ENCODE measurements around the gene MIEN1. TPM values are rescaled to one million over a fixed set of nuclear protein-coding genes. Genes with fewer than 3 reads are reported as not detected.

Gene MIEN1
- total and polyA plus RNA-seq, 2 of the 13 experiments (the other 11 are each of a cell fraction or from before 2014, with no cell fraction given) = 40.6 to 56.6 TPM

DNA sequence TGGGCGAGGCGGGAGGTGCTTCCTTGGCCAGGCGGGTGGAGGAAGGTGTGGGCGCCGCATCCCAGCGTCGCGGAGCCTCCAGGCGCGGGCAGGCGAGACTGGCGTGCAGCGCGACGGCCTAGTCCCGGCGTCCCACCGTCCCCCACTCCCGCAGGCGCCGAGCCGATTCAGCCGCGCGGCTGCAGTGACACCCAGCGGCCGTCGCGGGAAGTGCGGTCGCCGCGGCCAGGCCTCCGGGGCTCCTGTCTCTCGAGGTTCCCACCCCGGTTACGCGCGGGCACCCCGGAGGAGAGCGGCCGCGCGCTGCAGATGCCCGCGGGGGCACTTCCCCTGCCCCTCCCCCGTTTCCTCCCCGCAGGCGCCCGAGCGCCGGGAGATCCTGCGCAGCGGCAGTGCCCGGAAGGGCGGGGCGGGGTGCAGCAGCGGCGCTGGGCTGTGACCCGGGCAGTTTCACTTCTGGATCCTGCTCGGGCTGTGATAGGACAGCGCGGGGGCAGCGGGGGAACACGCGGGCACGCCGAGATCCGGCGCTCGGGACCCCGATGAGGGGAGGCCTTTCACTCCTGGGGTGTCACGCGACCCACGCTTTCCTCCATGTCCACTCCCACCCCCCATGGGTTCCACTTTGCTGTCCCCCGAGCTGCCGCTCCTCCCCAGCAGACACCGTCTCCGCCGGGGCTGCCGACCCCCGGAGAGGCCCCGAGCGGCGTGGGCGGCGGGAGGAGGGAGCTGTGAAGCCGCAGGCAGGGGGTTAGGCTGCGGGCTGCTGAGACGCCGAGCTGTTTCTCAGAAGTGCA is 24.0 kb upstream of the MIEN1 start (continued):
- TF ChIP-seq NCOA2 (CRISPR knock-in tag; IDR thresholded peaks at IDR 0.05) (no peak; the same call in 1 of the 2 replicates), CBX2 (IDR thresholded peaks at IDR 0.05; ENCODE audit: low read depth, low read length) (no peak), CBX2 (CRISPR knock-in tag; IDR thresholded peaks at IDR 0.05; ENCODE audit: low read depth) (peak; percentile 76; the same call in 1 of the 2 replicates), CAMTA2 (CRISPR knock-in tag; IDR thresholded peaks at IDR 0.05; ENCODE audit: borderline replicate concordance) (no peak), SALL1 (CRISPR knock-in tag; IDR thresholded peaks at IDR 0.05) (peak; percentile 92), ZNF619 (CRISPR knock-in tag; IDR thresholded peaks at IDR 0.05) (peak; percentile 84; the same call in 1 of the 2 replicates), ZNF777 (CRISPR knock-in tag; IDR thresholded peaks at IDR 0.05) (peak; percentile 98; the same call in 1 of the 2 replicates), ZNF138 (CRISPR knock-in tag; IDR thresholded peaks at IDR 0.05; ENCODE audit: low read depth) (peak; percentile 88), ZNF24 (IDR thresholded peaks at IDR 0.05) (no peak; the same call in 1 of the 2 replicates), ZNF530 (CRISPR knock-in tag; IDR thresholded peaks at IDR 0.05; ENCODE audit: low read depth) (0 out of 2 replicates have a peak, but pooled peaks have one; percentile 33), ZNF367 (CRISPR knock-in tag; IDR thresholded peaks at IDR 0.05; ENCODE audit: borderline replicate concordance) (peak; percentile 39; the same call in 1 of the 2 replicates), KDM1A (CRISPR knock-in tag; IDR thresholded peaks at IDR 0.05) (peak; percentile 10; the same call in 1 of the 2 replicates), RFXAP (CRISPR knock-in tag; IDR thresholded peaks at IDR 0.05; ENCODE audit: borderline replicate concordance) (peak; percentile 91; the same call in 1 of the 2 replicates), ZNF674 (CRISPR knock-in tag; IDR thresholded peaks at IDR 0.05; ENCODE audit: low read depth) (0 out of 2 replicates have a peak, but pooled peaks have one; percentile 83), JUND (CRISPR knock-in tag; IDR thresholded peaks at IDR 0.05) (peak; percentile 62), SIX4 (CRISPR knock-in tag; IDR thresholded peaks at IDR 0.05) (peak; percentile 14; the same call in 1 of the 2 replicates), ERF (CRISPR knock-in tag; IDR thresholded peaks at IDR 0.05) (peak; percentile 95), RXRB (CRISPR knock-in tag; IDR thresholded peaks at IDR 0.05; ENCODE audit: borderline replicate concordance) (peak; percentile 59), KLF12 (CRISPR knock-in tag; IDR thresholded peaks at IDR 0.05; ENCODE audit: borderline replicate concordance) (peak; percentile 85), SRSF1 (optimal IDR thresholded peaks at IDR 0.05; ENCODE audit: low read depth, low read length) (peak; percentile 83), CBFB (CRISPR knock-in tag; IDR thresholded peaks at IDR 0.05) (peak; percentile 94), CENPT (CRISPR knock-in tag; IDR thresholded peaks at IDR 0.05; ENCODE audit: low read depth) (peak; percentile 96), DR1 (CRISPR knock-in tag; IDR thresholded peaks at IDR 0.05) (0 out of 2 replicates have a peak, but pooled peaks have one; percentile 54)
- TF ChIP-seq, protein P1, sequence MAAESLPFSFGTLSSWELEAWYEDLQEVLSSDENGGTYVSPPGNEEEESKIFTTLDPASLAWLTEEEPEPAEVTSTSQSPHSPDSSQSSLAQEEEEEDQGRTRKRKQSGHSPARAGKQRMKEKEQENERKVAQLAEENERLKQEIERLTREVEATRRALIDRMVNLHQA (CRISPR knock-in tag; IDR thresholded peaks at IDR 0.05) = no peak
- TF ChIP-seq, protein P2, sequence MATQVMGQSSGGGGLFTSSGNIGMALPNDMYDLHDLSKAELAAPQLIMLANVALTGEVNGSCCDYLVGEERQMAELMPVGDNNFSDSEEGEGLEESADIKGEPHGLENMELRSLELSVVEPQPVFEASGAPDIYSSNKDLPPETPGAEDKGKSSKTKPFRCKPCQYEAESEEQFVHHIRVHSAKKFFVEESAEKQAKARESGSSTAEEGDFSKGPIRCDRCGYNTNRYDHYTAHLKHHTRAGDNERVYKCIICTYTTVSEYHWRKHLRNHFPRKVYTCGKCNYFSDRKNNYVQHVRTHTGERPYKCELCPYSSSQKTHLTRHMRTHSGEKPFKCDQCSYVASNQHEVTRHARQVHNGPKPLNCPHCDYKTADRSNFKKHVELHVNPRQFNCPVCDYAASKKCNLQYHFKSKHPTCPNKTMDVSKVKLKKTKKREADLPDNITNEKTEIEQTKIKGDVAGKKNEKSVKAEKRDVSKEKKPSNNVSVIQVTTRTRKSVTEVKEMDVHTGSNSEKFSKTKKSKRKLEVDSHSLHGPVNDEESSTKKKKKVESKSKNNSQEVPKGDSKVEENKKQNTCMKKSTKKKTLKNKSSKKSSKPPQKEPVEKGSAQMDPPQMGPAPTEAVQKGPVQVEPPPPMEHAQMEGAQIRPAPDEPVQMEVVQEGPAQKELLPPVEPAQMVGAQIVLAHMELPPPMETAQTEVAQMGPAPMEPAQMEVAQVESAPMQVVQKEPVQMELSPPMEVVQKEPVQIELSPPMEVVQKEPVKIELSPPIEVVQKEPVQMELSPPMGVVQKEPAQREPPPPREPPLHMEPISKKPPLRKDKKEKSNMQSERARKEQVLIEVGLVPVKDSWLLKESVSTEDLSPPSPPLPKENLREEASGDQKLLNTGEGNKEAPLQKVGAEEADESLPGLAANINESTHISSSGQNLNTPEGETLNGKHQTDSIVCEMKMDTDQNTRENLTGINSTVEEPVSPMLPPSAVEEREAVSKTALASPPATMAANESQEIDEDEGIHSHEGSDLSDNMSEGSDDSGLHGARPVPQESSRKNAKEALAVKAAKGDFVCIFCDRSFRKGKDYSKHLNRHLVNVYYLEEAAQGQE (IDR thresholded peaks at IDR 0.05; ENCODE audit: borderline replicate concordance in 1 of 2, low read depth in 1 of 2, low read length in 2 of 2) = no peak
- TF ChIP-seq, protein P3, sequence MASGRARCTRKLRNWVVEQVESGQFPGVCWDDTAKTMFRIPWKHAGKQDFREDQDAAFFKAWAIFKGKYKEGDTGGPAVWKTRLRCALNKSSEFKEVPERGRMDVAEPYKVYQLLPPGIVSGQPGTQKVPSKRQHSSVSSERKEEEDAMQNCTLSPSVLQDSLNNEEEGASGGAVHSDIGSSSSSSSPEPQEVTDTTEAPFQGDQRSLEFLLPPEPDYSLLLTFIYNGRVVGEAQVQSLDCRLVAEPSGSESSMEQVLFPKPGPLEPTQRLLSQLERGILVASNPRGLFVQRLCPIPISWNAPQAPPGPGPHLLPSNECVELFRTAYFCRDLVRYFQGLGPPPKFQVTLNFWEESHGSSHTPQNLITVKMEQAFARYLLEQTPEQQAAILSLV (CRISPR knock-in tag; IDR thresholded peaks at IDR 0.05; ENCODE audit: borderline replicate concordance) = peak; percentile 97; the same call in 1 of the 2 replicates

All from HepG2 (cell line).